Bone marrow (tissue), 2 donors: ENCODE measurements around the gene ILKAP.

ENCODE experiments used
- DNase-seq, 2 donors: peaks; one replicate each; lab custom pipeline; 2025; lab: John Stamatoyannopoulos, UW

ILKAP gene

GRCh38 chr2:238124488-238125126, 78.9 kb downstream of the ILKAP start:
- no peak for DNase-seq

DNA sequence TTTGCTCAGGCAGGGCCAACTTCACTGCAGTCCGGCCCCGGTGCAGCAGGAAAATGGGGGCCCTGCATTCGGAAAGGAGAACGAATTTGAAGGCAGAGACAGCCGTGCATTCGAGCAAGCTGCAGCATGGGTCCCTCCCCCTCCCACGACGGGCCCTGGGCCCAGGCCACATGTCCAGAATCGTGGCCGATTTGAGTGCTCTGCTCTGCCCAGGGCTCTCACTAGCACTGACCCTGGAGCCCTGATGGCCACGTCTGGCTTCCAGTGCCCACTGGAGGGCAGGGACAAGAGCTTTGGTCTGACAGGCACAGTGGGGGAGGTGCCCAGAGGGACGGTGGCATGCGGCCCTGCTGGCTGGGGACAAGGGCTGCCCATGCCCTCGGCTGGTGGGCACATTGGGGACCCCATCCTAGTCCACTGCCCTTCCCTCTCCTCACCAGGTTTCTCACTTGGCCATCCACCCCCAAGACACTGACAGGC, 79.5 kb downstream of the ILKAP start:
- DNase-seq: no peak

DNA sequence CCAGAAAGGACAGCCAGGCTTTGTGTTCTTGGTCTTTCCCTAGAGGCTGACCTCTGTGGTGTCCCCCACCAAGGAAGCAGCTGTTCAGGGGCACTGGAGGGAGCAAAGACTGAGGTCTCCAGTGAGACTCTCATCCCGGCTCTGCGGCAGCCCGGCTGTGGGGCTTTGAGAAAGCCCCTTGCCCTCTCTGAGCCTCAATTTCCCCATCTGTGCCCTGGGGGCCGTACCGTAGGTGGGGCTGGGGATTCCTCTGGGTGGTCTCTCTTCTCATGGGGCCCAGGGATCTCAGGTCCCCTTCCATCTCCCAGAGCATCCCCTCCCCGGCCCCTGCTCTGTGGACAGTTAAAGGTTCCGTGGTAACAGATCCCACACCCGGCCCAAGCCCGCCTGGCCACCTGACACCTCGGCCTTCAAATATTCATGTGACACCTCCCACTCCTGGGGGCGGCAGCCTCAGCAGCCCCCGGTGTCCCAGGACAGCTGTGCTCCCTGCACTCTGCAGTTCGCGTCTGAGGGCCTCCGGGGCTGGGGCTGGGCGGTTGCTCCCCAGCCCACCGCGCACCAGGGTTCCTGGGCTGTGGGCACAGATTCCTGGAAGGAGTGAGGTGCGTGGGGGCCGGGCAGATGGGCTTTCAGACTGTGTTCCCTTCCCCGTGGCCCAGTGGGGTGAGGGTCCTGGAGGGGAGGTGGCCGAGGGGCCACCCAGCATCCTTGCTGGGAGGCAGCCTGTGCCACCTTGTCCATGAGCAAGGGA, 80.1 kb downstream of the ILKAP start:
- DNase-seq: no peak

GRCh38 chr2:238122287-238123217, 80.9 kb downstream of the ILKAP start:
- DNase-seq: no peak

DNA sequence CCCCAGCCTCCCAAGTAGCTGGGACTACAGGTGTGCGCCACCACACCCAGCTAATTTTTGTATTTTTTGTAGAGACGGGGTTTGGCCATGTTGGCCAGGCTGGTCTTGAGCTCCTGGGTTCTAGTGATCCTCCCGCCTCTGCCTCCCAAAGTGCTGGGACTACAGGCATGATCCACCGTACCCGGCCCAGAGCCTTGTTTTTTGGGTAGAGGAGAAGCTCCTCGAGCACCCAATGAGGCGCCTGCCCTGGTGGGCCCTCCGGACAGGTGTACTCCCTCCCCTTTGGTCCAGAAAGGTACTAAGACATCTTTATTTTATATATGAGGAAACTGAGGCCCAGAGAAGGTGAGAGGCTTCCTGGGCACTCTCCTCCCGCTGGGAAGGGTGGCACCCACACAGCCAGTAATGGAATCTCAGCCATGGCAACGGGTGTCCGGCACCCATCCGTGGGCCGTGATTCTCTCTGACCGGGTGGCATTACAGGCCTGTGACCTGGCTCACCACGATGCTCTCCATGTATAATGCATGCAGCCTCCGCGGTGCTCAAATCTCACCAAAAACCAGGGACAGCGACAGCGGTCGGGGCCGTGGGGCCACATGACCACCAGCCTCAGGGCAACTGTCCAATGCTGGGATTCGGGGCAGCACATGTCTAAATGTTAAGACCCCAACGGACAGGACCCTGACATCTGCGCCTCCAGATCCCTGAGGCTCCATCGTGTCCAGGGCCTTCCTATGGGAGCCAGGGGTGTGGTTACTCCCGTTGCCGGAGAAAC, 81.8 kb downstream of the ILKAP start:
- no peak for DNase-seq

GRCh38 chr2:238120463-238121298, 82.8 kb downstream of the ILKAP start:
- DNase-seq: no peak
